Ovary (tissue), 3 donors: ENCODE data around the gene KEL.

ENCODE experiments used
- CTCF ChIP-seq, 3 donors: fragments of 450-650 bp in 2 of 3; fragments of 200-600 bp in 1 of 3; IDR thresholded peaks; one replicate each; pipeline versions ENCODE4 v1.5.1 to v1.8.0; 2016 to 2022; ENCODE audit warnings: antibody characterized with exemption in 3 of 3, mild to moderate bottlenecking in 1 of 3
- EP300 ChIP-seq: sonication (generic); formaldehyde crosslinking; IDR thresholded peaks from one replicate; pipeline ENCODE4 v1.6.1; 2017; ENCODE audit warnings: antibody characterized with exemption
- POLR2A ChIP-seq: fragments of 450-650 bp; IDR thresholded peaks from one replicate; pipeline ENCODE4 v1.6.1; 2017; ENCODE audit warnings: antibody characterized with exemption, mild to moderate bottlenecking, moderate library complexity
- donor health status: DM: no; HTN: no; CAD: no.

DNA sequence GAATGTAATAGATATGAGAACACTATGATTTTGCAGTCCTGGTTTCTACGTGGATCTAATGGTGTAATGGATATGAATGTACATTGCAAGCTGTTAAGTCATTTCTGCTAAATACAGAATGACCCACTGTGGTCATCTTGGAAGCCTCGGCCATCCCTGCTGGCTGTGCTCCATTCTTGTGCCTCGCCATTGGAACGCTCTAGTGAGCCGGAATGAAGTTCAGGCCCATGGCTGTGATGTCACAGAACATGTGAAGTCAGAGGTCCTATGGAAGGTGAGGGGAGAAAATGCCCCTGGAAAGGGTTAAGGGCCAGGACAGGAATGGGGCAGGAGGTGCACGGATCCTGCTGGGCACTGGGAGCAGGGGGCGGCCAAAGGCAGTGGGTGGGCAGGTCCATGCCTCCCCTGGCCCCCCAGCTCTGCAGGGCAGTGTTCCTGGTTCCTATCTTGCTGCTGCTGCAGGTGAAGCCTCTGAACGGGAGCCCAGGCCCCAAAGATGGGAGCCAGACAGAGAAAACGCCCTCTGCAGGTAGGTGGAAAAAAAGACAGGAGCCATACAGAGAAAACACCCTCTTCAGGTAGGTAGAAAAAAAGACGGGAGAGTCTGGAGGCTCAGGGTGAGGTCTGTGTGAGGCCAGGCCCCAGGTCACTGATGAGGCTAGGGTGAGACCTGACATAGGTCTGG lies 22.8 kb downstream of the KEL start, which contains the start of gene LLCFC1:
- TF ChIP-seq CTCF (IDR thresholded peaks at IDR 0.05) = no peak
- no peak for TF ChIP-seq EP300
- TF ChIP-seq POLR2A = no peak
